ENCODE measurements around the gene CNNM1.
A peak's percentile ranks its signal among the peaks of the same experiment; 100 is the strongest.

DNA sequence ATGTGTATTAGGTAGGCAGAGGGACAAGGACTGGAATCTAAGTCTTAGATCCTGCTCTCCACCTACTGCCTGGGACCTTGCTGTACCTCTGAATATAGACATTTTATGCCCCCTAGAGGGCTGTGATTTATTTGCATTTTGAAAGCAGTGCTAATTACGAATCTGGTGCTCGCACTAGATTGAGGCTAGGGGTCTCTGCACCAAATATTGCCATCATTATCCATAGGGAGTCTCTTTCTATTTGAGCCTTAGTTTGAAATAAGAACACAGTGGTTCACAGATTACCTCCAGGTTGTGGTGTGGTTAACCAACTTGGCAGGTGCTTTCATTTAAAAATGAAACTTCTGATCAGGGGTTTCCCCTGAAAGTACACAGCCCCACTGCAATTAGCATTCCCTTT lies 41.8 kb downstream of the CNNM1 start:
- TF ChIP-seq, protein P1, sequence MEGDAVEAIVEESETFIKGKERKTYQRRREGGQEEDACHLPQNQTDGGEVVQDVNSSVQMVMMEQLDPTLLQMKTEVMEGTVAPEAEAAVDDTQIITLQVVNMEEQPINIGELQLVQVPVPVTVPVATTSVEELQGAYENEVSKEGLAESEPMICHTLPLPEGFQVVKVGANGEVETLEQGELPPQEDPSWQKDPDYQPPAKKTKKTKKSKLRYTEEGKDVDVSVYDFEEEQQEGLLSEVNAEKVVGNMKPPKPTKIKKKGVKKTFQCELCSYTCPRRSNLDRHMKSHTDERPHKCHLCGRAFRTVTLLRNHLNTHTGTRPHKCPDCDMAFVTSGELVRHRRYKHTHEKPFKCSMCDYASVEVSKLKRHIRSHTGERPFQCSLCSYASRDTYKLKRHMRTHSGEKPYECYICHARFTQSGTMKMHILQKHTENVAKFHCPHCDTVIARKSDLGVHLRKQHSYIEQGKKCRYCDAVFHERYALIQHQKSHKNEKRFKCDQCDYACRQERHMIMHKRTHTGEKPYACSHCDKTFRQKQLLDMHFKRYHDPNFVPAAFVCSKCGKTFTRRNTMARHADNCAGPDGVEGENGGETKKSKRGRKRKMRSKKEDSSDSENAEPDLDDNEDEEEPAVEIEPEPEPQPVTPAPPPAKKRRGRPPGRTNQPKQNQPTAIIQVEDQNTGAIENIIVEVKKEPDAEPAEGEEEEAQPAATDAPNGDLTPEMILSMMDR (conservative IDR thresholded peaks at IDR 0.05; ENCODE audit: low read length): peak; percentile 57
- TF ChIP-seq EZH2phosphoT487 (IDR thresholded peaks at IDR 0.05; ENCODE audit: borderline replicate concordance, low read depth, low read length): no peak
